Uterus (tissue), 4 donors: Measurements from ENCODE around the gene CDC25C. TPM values are rescaled to one million over a fixed set of nuclear protein-coding genes. Genes with fewer than 3 reads are reported as not detected.
"Not testable (repeated sequence)": the region's sequence is repeated elsewhere in the genome, so short reads cannot be mapped to it uniquely, and the experiment has no call there.

Experiments used
- DNase-seq, 2 donors: peaks; one replicate each; pipeline ENCODE4 v3.0.0-alpha.2; 2019 to 2020
- H3K27ac ChIP-seq, 2 donors: fragments of 200-600 bp; sonication (generic); 1 replicate in 1 of 2; 2 replicates in 1 of 2; pipeline ENCODE4 v1.5.1; 2016 to 2018
- H3K27me3 ChIP-seq, 2 donors: fragments of 200-600 bp; sonication (generic); one replicate each; pipeline ENCODE4 v1.5.1; 2018 to 2019; ENCODE audit warnings: control low read depth in 1 of 2
- H3K36me3 ChIP-seq, 2 donors: fragments of 200-600 bp; sonication (generic); one replicate each; pipeline ENCODE4 v1.5.1; 2019; ENCODE audit warnings: control low read depth in 1 of 2
- H3K4me1 ChIP-seq, 2 donors: fragments of 200-600 bp; sonication (generic); one replicate each; pipeline ENCODE4 v1.5.1; 2018 to 2019; ENCODE audit warnings: control low read depth in 1 of 2
- H3K4me3 ChIP-seq, 2 donors: fragments of 200-600 bp; sonication (generic); 1 replicate in 1 of 2; 2 replicates in 1 of 2; pipeline ENCODE4 v1.5.1; 2018 to 2019; ENCODE audit warnings: mild to moderate bottlenecking in 1 of 2
- H3K9me3 ChIP-seq, 2 donors: fragments of 200-600 bp; sonication (generic); one replicate each; pipeline ENCODE4 v1.5.1; 2019; ENCODE audit warnings: control low read depth in 1 of 2
- POLR2A ChIP-seq, 2 donors: fragments of 450-650 bp; IDR thresholded peaks; one replicate each; pipeline ENCODE4 v1.6.1; 2016; ENCODE audit warnings: antibody characterized with exemption in 2 of 2, mild to moderate bottlenecking in 1 of 2, moderate library complexity in 1 of 2
- intact Hi-C: fragments of 100-400 bp; cut with DNase I; formaldehyde crosslinking; loops from one replicate; pipeline ENCODE4 v1.15.1; 2023; ENCODE audit warnings: low total_unique reads
- total RNA-seq, 4 donors: library from RNA; depleted of rRNA in 3 of 4; stranded (reverse); fragments of >200 nt in 3 of 4; gene quantifications; one replicate each; pipeline versions ENCODE4 v1.1.0 to v1.2.4, GENCODE V29; 2014 to 2023
- TF ChIP-seq, protein P1 (sequence below), 4 experiments: fragments of 200-600 bp in 2 of 4; fragments of 450-650 bp in 2 of 4; sonication (generic) in 2 of 4; IDR thresholded peaks; one replicate each; pipeline ENCODE4 v1.5.1; 2016 to 2019; ENCODE audit warnings: antibody characterized with exemption in 4 of 4, mild to moderate bottlenecking in 2 of 4, moderate library complexity in 1 of 4
- donor health status: DM: yes; HTN: yes; CAD: no.

The CDC25C gene
- total RNA-seq, 4 donors from 2014 or later, result 4.6 TPM; not detected in 3

DNA sequence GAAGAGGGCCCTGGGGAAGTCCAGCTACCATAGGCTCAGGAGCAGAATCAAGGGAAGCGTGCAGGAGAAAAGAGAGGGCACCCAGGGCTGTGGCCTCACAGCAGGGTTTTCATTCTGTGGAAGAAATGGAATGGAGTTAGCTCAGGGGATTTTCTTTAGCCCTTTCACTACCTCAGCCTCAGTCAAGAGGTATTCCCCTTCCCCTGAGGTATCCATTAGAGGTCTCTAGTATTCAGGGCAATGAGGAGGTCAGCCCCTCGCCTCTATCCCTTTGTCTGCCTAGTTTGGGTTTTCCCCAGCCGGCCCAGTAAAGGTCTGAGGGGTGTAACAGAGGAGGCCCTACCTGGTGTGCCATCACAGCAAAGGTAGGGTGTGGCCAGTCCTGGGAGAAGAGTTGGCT lies 78.7 kb downstream of the CDC25C start:
- no peak overlapping the region for H3K27ac ChIP-seq
- H3K9me3 ChIP-seq, result no peaks in the 10 kb centered on the region
- intact Hi-C loops, result no loop called here
- no peaks in the 10 kb centered on the region for H3K36me3 ChIP-seq
- no peaks in the 10 kb centered on the region for H3K27me3 ChIP-seq
- no peak for DNase-seq
- TF ChIP-seq, protein P1, sequence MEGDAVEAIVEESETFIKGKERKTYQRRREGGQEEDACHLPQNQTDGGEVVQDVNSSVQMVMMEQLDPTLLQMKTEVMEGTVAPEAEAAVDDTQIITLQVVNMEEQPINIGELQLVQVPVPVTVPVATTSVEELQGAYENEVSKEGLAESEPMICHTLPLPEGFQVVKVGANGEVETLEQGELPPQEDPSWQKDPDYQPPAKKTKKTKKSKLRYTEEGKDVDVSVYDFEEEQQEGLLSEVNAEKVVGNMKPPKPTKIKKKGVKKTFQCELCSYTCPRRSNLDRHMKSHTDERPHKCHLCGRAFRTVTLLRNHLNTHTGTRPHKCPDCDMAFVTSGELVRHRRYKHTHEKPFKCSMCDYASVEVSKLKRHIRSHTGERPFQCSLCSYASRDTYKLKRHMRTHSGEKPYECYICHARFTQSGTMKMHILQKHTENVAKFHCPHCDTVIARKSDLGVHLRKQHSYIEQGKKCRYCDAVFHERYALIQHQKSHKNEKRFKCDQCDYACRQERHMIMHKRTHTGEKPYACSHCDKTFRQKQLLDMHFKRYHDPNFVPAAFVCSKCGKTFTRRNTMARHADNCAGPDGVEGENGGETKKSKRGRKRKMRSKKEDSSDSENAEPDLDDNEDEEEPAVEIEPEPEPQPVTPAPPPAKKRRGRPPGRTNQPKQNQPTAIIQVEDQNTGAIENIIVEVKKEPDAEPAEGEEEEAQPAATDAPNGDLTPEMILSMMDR (IDR thresholded peaks at IDR 0.05), result no peak
- TF ChIP-seq POLR2A (IDR thresholded peaks at IDR 0.05), result no peak
- no peaks in the 10 kb centered on the region for H3K4me1 ChIP-seq
- H3K4me3 ChIP-seq, result no peak overlapping the region

DNA sequence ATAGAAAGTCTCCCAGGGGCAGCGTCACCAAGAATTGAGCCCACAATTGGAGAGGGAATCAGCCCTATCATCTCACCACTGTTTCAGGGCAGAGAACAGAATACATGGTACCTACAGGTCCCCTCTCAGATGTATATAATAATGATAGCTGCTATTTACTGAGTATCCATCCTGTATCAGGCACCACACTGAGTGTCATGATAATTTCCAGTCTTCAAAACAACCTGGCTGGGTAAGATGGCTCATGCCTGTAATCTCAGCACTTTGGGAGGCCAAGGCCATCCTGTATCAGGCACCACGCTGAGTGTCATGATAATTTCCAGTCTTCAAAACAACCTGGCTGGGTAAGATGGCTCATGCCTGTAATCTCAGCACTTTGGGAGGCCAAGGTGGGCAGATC lies 83.8 kb downstream of the CDC25C start:
- H3K27ac ChIP-seq, intact Hi-C loops, DNase-seq, H3K4me1 ChIP-seq, H3K27me3 ChIP-seq, H3K9me3 ChIP-seq, H3K4me3 ChIP-seq, H3K36me3 ChIP-seq: not testable (repeated sequence)

DNA sequence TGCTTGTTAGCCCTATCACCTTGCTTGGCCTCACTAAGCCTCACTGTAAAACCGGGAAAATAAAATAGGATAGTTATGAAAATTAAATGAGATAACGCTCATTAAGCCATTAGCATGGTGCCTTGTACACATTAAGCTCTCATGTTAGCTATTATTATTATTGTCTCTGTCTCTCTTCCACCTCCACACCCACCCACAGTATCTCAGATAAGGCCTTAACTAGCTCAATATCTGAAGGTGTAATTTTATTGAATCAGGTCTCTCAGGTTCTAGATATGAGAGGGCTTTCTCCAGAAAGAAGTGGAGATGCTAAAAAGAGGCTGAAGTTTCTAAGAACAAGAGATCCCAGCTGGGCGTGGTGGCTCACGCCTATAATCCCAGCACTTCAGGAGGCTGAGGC lies 84.8 kb downstream of the CDC25C start:
- Histone ChIP-seq H3K27ac (no peak overlapping the region), H3K27me3 (no peaks in the 10 kb centered on the region), H3K4me3 (no peak overlapping the region), H3K4me1 (no peaks in the 10 kb centered on the region), H3K9me3 (no peaks in the 10 kb centered on the region), H3K36me3 (no peaks in the 10 kb centered on the region)
- intact Hi-C loops, result no loop called here
- DNase-seq, result no peak
- TF ChIP-seq, protein P1 (IDR thresholded peaks at IDR 0.05), result no peak
- no peak for TF ChIP-seq POLR2A (IDR thresholded peaks at IDR 0.05)

DNA sequence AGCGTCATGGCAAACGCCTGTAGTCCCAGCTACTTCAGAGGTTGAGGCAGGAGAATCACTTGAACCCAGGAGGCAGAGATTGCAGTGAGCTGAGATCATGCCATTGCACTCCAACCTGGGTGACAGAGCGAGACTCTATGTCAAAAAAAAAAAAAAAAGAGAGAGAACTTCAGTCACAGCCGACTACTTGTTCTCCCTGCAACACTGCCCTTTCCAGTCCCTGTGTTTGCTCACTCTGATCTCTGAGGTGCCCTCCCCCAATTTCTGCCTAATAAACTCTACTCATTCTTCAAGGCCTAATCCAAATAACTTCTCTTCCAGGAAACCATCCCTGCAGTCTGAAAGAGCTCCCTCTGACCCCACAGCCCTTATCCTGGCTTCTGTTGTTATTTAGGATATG lies 85.3 kb downstream of the CDC25C start:
- no peak overlapping the region for H3K27ac ChIP-seq
- no peaks in the 10 kb centered on the region for H3K36me3 ChIP-seq
- H3K9me3 ChIP-seq, result no peaks in the 10 kb centered on the region
- no peaks in the 10 kb centered on the region for H3K27me3 ChIP-seq
- no peak overlapping the region for H3K4me3 ChIP-seq
- no peak for DNase-seq
- no peaks in the 10 kb centered on the region for H3K4me1 ChIP-seq
- TF ChIP-seq POLR2A (IDR thresholded peaks at IDR 0.05), result no peak
- TF ChIP-seq, protein P1 (IDR thresholded peaks at IDR 0.05), result no peak
- intact Hi-C loops, result no loop called here

DNA sequence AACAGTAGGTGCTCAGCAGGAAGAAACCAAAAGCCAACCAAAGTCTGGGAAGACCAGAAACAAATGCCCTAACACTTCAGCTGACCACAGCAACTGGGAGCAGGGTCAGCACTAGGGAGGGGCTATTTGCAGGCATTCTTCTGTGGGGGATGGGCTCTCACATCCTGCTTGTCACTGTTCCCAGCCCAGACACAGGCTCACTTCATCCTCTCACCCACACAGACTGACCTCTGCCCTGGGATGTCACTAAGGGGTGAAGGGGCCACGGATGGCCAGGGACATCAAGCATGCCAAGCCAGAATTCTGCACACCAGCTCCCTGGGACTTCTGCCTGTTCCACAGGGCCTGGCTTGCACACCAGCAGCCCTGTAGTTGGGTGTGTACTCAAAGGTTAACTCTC lies 85.9 kb downstream of the CDC25C start:
- Histone ChIP-seq H3K9me3 (no peaks in the 10 kb centered on the region), H3K27ac (no peak overlapping the region)
- intact Hi-C loops, result no loop called here

DNA sequence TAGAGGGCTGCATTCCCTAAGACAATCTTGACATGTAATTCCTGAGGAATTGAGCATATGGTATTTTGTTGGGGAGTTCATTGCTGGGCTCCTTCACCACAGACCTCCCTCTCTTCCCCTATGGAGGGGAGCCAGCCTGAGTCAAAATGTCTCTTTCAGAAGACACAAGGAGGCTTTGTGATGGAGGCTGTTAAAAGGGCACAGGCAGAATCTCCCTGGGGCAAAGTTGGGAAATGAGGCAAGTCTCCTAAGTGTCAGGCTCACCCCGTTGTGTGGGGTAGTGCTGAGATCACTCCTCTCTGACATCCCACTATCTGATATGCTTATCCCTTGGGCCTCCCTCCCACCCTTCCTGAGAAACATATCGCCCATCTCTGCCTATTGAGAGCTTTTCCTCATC lies 87.8 kb downstream of the CDC25C start:
- no peak overlapping the region for H3K27ac ChIP-seq
- H3K36me3 ChIP-seq, result no peaks in the 10 kb centered on the region
- no peak for DNase-seq
- no peak overlapping the region for H3K4me3 ChIP-seq
- no peaks in the 10 kb centered on the region for H3K9me3 ChIP-seq
- intact Hi-C loops, result no loop called here
- H3K4me1 ChIP-seq, result no peaks in the 10 kb centered on the region
- TF ChIP-seq, protein P1 (IDR thresholded peaks at IDR 0.05), result no peak
- no peak for TF ChIP-seq POLR2A (IDR thresholded peaks at IDR 0.05)
- H3K27me3 ChIP-seq, result no peaks in the 10 kb centered on the region

More for the DNA sequence above, 85.9 kb downstream of the CDC25C start:
- no peaks in the 10 kb centered on the region for H3K27me3 ChIP-seq
- TF ChIP-seq, protein P1 (IDR thresholded peaks at IDR 0.05), result no peak
- H3K4me1 ChIP-seq, result no peaks in the 10 kb centered on the region
- no peak for DNase-seq
- no peaks in the 10 kb centered on the region for H3K36me3 ChIP-seq
- H3K4me3 ChIP-seq, result no peak overlapping the region
